ENCODE measurements around the gene MSI1.

GRCh38 chr12:120370343-120371243 is 1.6 kb upstream of the MSI1 start:
- TF ChIP-seq ERF (CRISPR knock-in tag; IDR thresholded peaks at IDR 0.05) = no peak
- TF ChIP-seq NFIB (CRISPR knock-in tag; IDR thresholded peaks at IDR 0.05; ENCODE audit: borderline replicate concordance) = no peak
- TF ChIP-seq ZNF234 (CRISPR knock-in tag; conservative IDR thresholded peaks at IDR 0.05) = no peak
- TF ChIP-seq SUZ12 (IDR thresholded peaks at IDR 0.05; ENCODE audit: low read depth, low read length) = no peak
- no peak for TF ChIP-seq CTCF (CRISPR knock-in tag; IDR thresholded peaks at IDR 0.05)
- TF ChIP-seq ZBTB3 (CRISPR knock-in tag; IDR thresholded peaks at IDR 0.05; ENCODE audit: borderline replicate concordance, low read depth) = no peak
- TF ChIP-seq ZNF24 (IDR thresholded peaks at IDR 0.05) = no peak
- TF ChIP-seq TCF7 (IDR thresholded peaks at IDR 0.05; ENCODE audit: low read depth) = no peak
- no peak for TF ChIP-seq MAZ (IDR thresholded peaks at IDR 0.05; ENCODE audit: borderline replicate concordance, low read depth, low read length)
- no peak for TF ChIP-seq MAZ (CRISPR knock-in tag; IDR thresholded peaks at IDR 0.05; ENCODE audit: low read depth)
- no peak for TF ChIP-seq HNF4G (IDR thresholded peaks at IDR 0.05; ENCODE audit: borderline replicate concordance, low read depth, low read length)
- no peak for TF ChIP-seq HNF4G (CRISPR knock-in tag; IDR thresholded peaks at IDR 0.05; ENCODE audit: borderline replicate concordance, low read depth)
- TF ChIP-seq ZNF589 (CRISPR knock-in tag; conservative IDR thresholded peaks at IDR 0.05) = no peak
